GM19023 (cell line): ENCODE data around the gene ZNF638.
"Not testable (repeated sequence)": the region's sequence is repeated elsewhere in the genome, so short reads cannot be mapped to it uniquely, and the experiment has no call there.

Source experiments
- ATAC-seq: cut with Tn5 transposase; IDR thresholded peaks from one replicate; pipeline ENCODE4 v1.9.1; 2021; ENCODE audit warnings: mild to moderate bottlenecking, moderate library complexity; ENCODE audit not compliant: unreplicated experiment

The ZNF638 gene

GRCh38 chr2:71389384-71390072 is 57.9 kb downstream of the ZNF638 start:
- ATAC-seq: no peak

GRCh38 chr2:71393216-71393615 is 61.6 kb downstream of the ZNF638 start:
- ATAC-seq: no peak

GRCh38 chr2:71395471-71395870 is 63.9 kb downstream of the ZNF638 start:
- ATAC-seq: no peak

GRCh38 chr2:71402427-71402826 is 70.8 kb downstream of the ZNF638 start:
- no peak for ATAC-seq

GRCh38 chr2:71409611-71410010 is 78.0 kb downstream of the ZNF638 start:
- no peak for ATAC-seq

GRCh38 chr2:71410696-71411095 is 79.1 kb downstream of the ZNF638 start:
- ATAC-seq: no peak

GRCh38 chr2:71416866-71417265 is 85.3 kb downstream of the ZNF638 start:
- ATAC-seq: not testable (repeated sequence)

GRCh38 chr2:71417300-71418202 is 86.0 kb downstream of the ZNF638 start:
- ATAC-seq: no peak

- no peak for ATAC-seq
These were observed 87.6 kb downstream of the ZNF638 start for GRCh38 chr2:71419145-71419544.

GRCh38 chr2:71419976-71420375 is 88.4 kb downstream of the ZNF638 start:
- ATAC-seq: no peak

GRCh38 chr2:71422786-71423185 is 91.2 kb downstream of the ZNF638 start:
- ATAC-seq: no peak

GRCh38 chr2:71423817-71424420 is 92.3 kb downstream of the ZNF638 start:
- ATAC-seq: no peak

- no peak for ATAC-seq
These were observed 95.1 kb downstream of the ZNF638 start for GRCh38 chr2:71426721-71427120.

GRCh38 chr2:71428472-71429383 is 97.1 kb downstream of the ZNF638 start:
- ATAC-seq: no peak

GRCh38 chr2:71445142-71445541 is 113.6 kb downstream of the ZNF638 start:
- not testable (repeated sequence) for ATAC-seq

GRCh38 chr2:71446505-71446904 is 114.9 kb downstream of the ZNF638 start:
- no peak for ATAC-seq

GRCh38 chr2:71449343-71449742 is 117.8 kb downstream of the ZNF638 start:
- no peak for ATAC-seq

- ATAC-seq: no peak
These were observed 120.1 kb downstream of the ZNF638 start for GRCh38 chr2:71451705-71452104.

- no peak for ATAC-seq
These were observed 121.0 kb downstream of the ZNF638 start for GRCh38 chr2:71452565-71452964.

GRCh38 chr2:71453404-71454220 is 122.0 kb downstream of the ZNF638 start, which contains the start of gene DYSF:
Gene DYSF, plus strand, starts transcription at chr2:71453561.
- no peak for ATAC-seq
